Neural cell (in vitro differentiated cells): ENCODE data around the gene PRORP.

Experiments
- CTCF ChIP-seq: fragments of 450-650 bp; IDR thresholded peaks from 2 replicates; pipeline ENCODE4 v1.5.1; 2014; ENCODE audit warnings: antibody characterized with exemption, mild to moderate bottlenecking, moderate library complexity; ENCODE audit not compliant: poor library complexity, severe bottlenecking
- EP300 ChIP-seq: fragments of 450-650 bp; conservative IDR thresholded peaks from 2 replicates; pipeline ENCODE4 v1.6.1; 2014; ENCODE audit warnings: antibody characterized with exemption, mild to moderate bottlenecking, moderate library complexity; ENCODE audit not compliant: poor library complexity, severe bottlenecking
- EZH2 ChIP-seq: fragments of 200-600, 300-800 bp; shearing (Covaris generic), sonication (generic); IDR thresholded peaks from 2 replicates; pipeline ENCODE4 v1.6.1; 2014; ENCODE audit warnings: antibody characterized with exemption, low read length, borderline replicate concordance, mild to moderate bottlenecking; ENCODE audit not compliant: insufficient read depth, poor library complexity, severe bottlenecking
- MXI1 ChIP-seq: fragments of 450-650 bp; conservative IDR thresholded peaks from 2 replicates; pipeline ENCODE4 v1.6.1; 2014; ENCODE audit warnings: antibody characterized with exemption, mild to moderate bottlenecking; ENCODE audit not compliant: poor library complexity, severe bottlenecking
- POLR2AphosphoS5 ChIP-seq: IDR thresholded peaks from 2 replicates; pipeline ENCODE4 v1.6.1; 2012
- RAD21 ChIP-seq: fragments of 450-650 bp; conservative IDR thresholded peaks from 2 replicates; pipeline ENCODE4 v1.6.1; 2014; ENCODE audit warnings: antibody characterized with exemption, mild to moderate bottlenecking, moderate library complexity
- REST ChIP-seq: IDR thresholded peaks from 2 replicates; pipeline ENCODE4 v1.6.1; 2012; ENCODE audit warnings: borderline replicate concordance
- SMC3 ChIP-seq: fragments of 450-650 bp; conservative IDR thresholded peaks from 2 replicates; pipeline ENCODE4 v1.6.1; 2014; ENCODE audit warnings: antibody characterized with exemption, mild to moderate bottlenecking, moderate library complexity; ENCODE audit not compliant: poor library complexity
- TAF1 ChIP-seq: IDR thresholded peaks from 2 replicates; pipeline ENCODE4 v1.6.1; 2012; ENCODE audit warnings: low read depth

GRCh38 chr14:35138585-35138984, 16.2 kb downstream of the PRORP start:
- no peak for TF ChIP-seq EZH2
- TF ChIP-seq CTCF: no peak
- TF ChIP-seq POLR2AphosphoS5: no peak
- no peak for TF ChIP-seq RAD21
- no peak for TF ChIP-seq EP300
- no peak for TF ChIP-seq REST
- no peak for TF ChIP-seq MXI1
- no peak for TF ChIP-seq TAF1
- no peak for TF ChIP-seq SMC3
